ENCODE measurements around the gene TMEM130.

- no peak for TF ChIP-seq POLR2A (IDR thresholded peaks at IDR 0.05)
- no peak for TF ChIP-seq CTCF (IDR thresholded peaks at IDR 0.05)
Observed at GRCh38 chr7:98909487-98909886, 39.7 kb upstream of the TMEM130 start.

All from Peyer's patch (tissue), 4 donors.